PC-9 (cell line): Measurements from ENCODE around the gene PIP5K1B. TPM values are rescaled to one million over a fixed set of nuclear protein-coding genes. Genes with fewer than 3 reads are reported as not detected.

ENCODE experiments used
- BruUV-seq: library from RNA; stranded (reverse); fragments of 400-500 nt; replicated peaks from 2 replicates; lab custom pipeline; 2021; lab: Mats Ljungman, UMichigan
- CTCF ChIA-PET: fragments of 300-600 bp; sonication (Branson Sonifier 250); formaldehyde crosslinking; loops from one replicate; lab custom pipeline; 2022; ENCODE audit warnings: antibody characterized with exemption; lab: Charles Lee
- POLR2A ChIA-PET: fragments of 300-600 bp; sonication (Branson Sonifier 250); formaldehyde crosslinking; loops from one replicate; lab custom pipeline; 2022; ENCODE audit warnings: antibody characterized with exemption; ENCODE audit not compliant: unreplicated experiment; lab: Charles Lee
- DNase-seq, 2 experiments: peaks; one replicate each; pipeline versions ENCODE4 v3.0.0 to v3.0.0-alpha.2; 2015 to 2022; ENCODE audit warnings: mixed read lengths in 1 of 2
- H2AFZ ChIP-seq: fragments of 200-600 bp; sonication (generic); 2 replicates; pipeline ENCODE4 v1.8.1; 2017; ENCODE audit warnings: antibody characterized with exemption
- H3F3A ChIP-seq: fragments of 200-600 bp; sonication (generic); 2 replicates; pipeline ENCODE4 v1.8.1; 2017; ENCODE audit warnings: antibody characterized with exemption, mild to moderate bottlenecking, low read depth; ENCODE audit not compliant: insufficient read depth
- H3K27ac ChIP-seq: fragments of 200-600 bp; sonication (generic); 2 replicates; pipeline ENCODE4 v1.6.1; 2016; ENCODE audit warnings: mixed run types
- H3K27me3 ChIP-seq: fragments of 200-600 bp; sonication (generic); 2 replicates; pipeline ENCODE4 v1.6.1; 2016; ENCODE audit warnings: low read depth, mixed run types; ENCODE audit not compliant: insufficient read depth
- H3K36me3 ChIP-seq: fragments of 200-600 bp; sonication (generic); 2 replicates; pipeline ENCODE4 v1.6.1; 2016; ENCODE audit warnings: low read depth, mixed run types
- H3K4me1 ChIP-seq: fragments of 200-600 bp; sonication (generic); replicated peaks from 2 replicates; pipeline ENCODE4 v1.6.1; 2016; ENCODE audit warnings: mixed run types; ENCODE audit not compliant: insufficient read depth
- H3K4me2 ChIP-seq: fragments of 200-600 bp; sonication (generic); 2 replicates; pipeline ENCODE4 v1.6.1; 2017; ENCODE audit warnings: mixed run types
- H3K4me3 ChIP-seq: fragments of 200-600 bp; sonication (generic); 2 replicates; pipeline ENCODE4 v1.6.1; 2016; ENCODE audit warnings: mixed run types
- H3K79me2 ChIP-seq: fragments of 200-600 bp; sonication (generic); 2 replicates; pipeline ENCODE4 v1.6.1; 2017; ENCODE audit warnings: low read depth, mixed run types
- H3K9me2 ChIP-seq: fragments of 200-600 bp; sonication (generic); 2 replicates; pipeline ENCODE4 v1.8.1; 2017; ENCODE audit warnings: mild to moderate bottlenecking; ENCODE audit not compliant: insufficient read depth
- H3K9me3 ChIP-seq: fragments of 200-600 bp; sonication (generic); 2 replicates; pipeline ENCODE4 v1.8.1; 2016; ENCODE audit warnings: low read depth; ENCODE audit not compliant: insufficient read depth
- H4K20me1 ChIP-seq: fragments of 200-600 bp; sonication (generic); 2 replicates; pipeline ENCODE4 v1.8.1; 2017; ENCODE audit not compliant: insufficient read depth
- CTCF ChIP-seq: fragments of 200-600 bp; sonication (generic); conservative IDR thresholded peaks from 2 replicates; pipeline ENCODE4 v1.6.1; 2017; ENCODE audit warnings: mixed run types, antibody characterized with exemption, mild to moderate bottlenecking, moderate library complexity
- EZH2 ChIP-seq: fragments of 200-600 bp; sonication (generic); IDR thresholded peaks from 2 replicates; pipeline ENCODE4 v1.8.0; 2017; ENCODE audit warnings: antibody characterized with exemption, low read depth
- intact Hi-C: fragments of 100-400 bp; cut with micrococcal nuclease; formaldehyde crosslinking; loops from one replicate; pipeline ENCODE4 v1.10.0; 2022; ENCODE audit not compliant: unreplicated experiment
- total RNA-seq: library from RNA; stranded (reverse); gene quantifications from 2 replicates; pipeline ENCODE4 v1.2.3, GENCODE V29; 2021

The PIP5K1B gene
- total RNA-seq, 1 experiment from 2014 or later = not detected

- ChIA-PET POLR2A (no interaction called here), CTCF (no interaction called here)
- H3K36me3 ChIP-seq = no peaks in the 10 kb centered on the region
- TF ChIP-seq CTCF = no peak
- no peak for TF ChIP-seq EZH2
- no TSS peak for BruUV-seq
- no peaks in the 10 kb centered on the region for H3K79me2 ChIP-seq
- H2AFZ ChIP-seq = no peak overlapping the region
- no peaks in the 10 kb centered on the region for H3K4me1 ChIP-seq
- H3K9me3 ChIP-seq = no peaks in the 10 kb centered on the region
- H3K9me2 ChIP-seq = no peaks in the 10 kb centered on the region
- peaks cover 61% of the 10 kb centered on the region for H3K27me3 ChIP-seq
- no peaks in the 10 kb centered on the region for H3F3A ChIP-seq
- no peaks in the 10 kb centered on the region for H4K20me1 ChIP-seq
- no peak overlapping the region for H3K27ac ChIP-seq
- H3K4me3 ChIP-seq = no peak overlapping the region
- DNase-seq = no peak
- intact Hi-C loops = no loop called here
- no peak overlapping the region for H3K4me2 ChIP-seq
Measured at GRCh38 chr9:68714416-68715180, 9.6 kb downstream of the PIP5K1B start.

- no peaks in the 10 kb centered on the region for H3K9me2 ChIP-seq
- peaks cover 66% of the 10 kb centered on the region for H3K27me3 ChIP-seq
- no peaks in the 10 kb centered on the region for H3F3A ChIP-seq
- POLR2A ChIA-PET = no interaction called here
- DNase-seq = no peak
- no peaks in the 10 kb centered on the region for H3K4me1 ChIP-seq
- CTCF ChIA-PET = no interaction called here
- BruUV-seq = no TSS peak
- H2AFZ ChIP-seq = no peak overlapping the region
- H3K9me3 ChIP-seq = no peaks in the 10 kb centered on the region
- intact Hi-C loops = no loop called here
- H3K4me2 ChIP-seq = no peak overlapping the region
- H3K4me3 ChIP-seq = no peak overlapping the region
- no peaks in the 10 kb centered on the region for H3K36me3 ChIP-seq
- H4K20me1 ChIP-seq = no peaks in the 10 kb centered on the region
- no peaks in the 10 kb centered on the region for H3K79me2 ChIP-seq
- no peak overlapping the region for H3K27ac ChIP-seq
- no peak for TF ChIP-seq EZH2
- no peak for TF ChIP-seq CTCF
Measured at GRCh38 chr9:68715181-68715456, 10.1 kb downstream of the PIP5K1B start.

- H3K9me2 ChIP-seq = no peaks in the 10 kb centered on the region
- H2AFZ ChIP-seq = no peak overlapping the region
- H3K79me2 ChIP-seq = no peaks in the 10 kb centered on the region
- TF ChIP-seq EZH2 (no peak), CTCF (no peak)
- peaks cover 71% of the 10 kb centered on the region for H3K27me3 ChIP-seq
- ChIA-PET CTCF (no interaction called here), POLR2A (no interaction called here)
- H3K4me2 ChIP-seq = no peak overlapping the region
- no peaks in the 10 kb centered on the region for H3F3A ChIP-seq
- H3K9me3 ChIP-seq = no peaks in the 10 kb centered on the region
- no peaks in the 10 kb centered on the region for H3K36me3 ChIP-seq
- no peaks in the 10 kb centered on the region for H4K20me1 ChIP-seq
- H3K4me3 ChIP-seq = no peak overlapping the region
- intact Hi-C loops = no loop called here
- BruUV-seq = no TSS peak
- no peaks in the 10 kb centered on the region for H3K4me1 ChIP-seq
- no peak overlapping the region for H3K27ac ChIP-seq
- DNase-seq = no peak
Measured at GRCh38 chr9:68717552-68718443, 12.8 kb downstream of the PIP5K1B start.
